ENCODE measurements around the gene PRSS57. TPM values are rescaled to one million over a fixed set of nuclear protein-coding genes. Genes with fewer than 3 reads are reported as not detected.

PRSS57 gene
- total and polyA plus RNA-seq, 2 of the 8 experiments (the other 6 are each of a cell fraction or from before 2014, with no cell fraction given) = not detected

- TF ChIP-seq POLR2A (IDR thresholded peaks at IDR 0.05; ENCODE audit: control extremely low read depth in 1 of 2, low read depth in 2 of 2, low read length in 2 of 2) (no peak), CHD2 (IDR thresholded peaks at IDR 0.05; ENCODE audit: low read length) (no peak), GTF2F1 (IDR thresholded peaks at IDR 0.05; ENCODE audit: borderline replicate concordance, low read depth, low read length) (no peak), RNF2 (IDR thresholded peaks at IDR 0.05; ENCODE audit: borderline replicate concordance, low read depth, low read length, missing control alignments, poor library complexity, severe bottlenecking) (no peak), ZNF274 (IDR thresholded peaks at IDR 0.05; ENCODE audit: borderline replicate concordance, extremely low read depth, low read length) (no peak), CEBPB (IDR thresholded peaks at IDR 0.05; ENCODE audit: low read depth, low read length) (no peak), TBP (IDR thresholded peaks at IDR 0.05; ENCODE audit: low read depth, low read length) (no peak), CTBP2 (IDR thresholded peaks at IDR 0.05; ENCODE audit: borderline replicate concordance, insufficient read depth, insufficient read length, low read length) (no peak), RBBP5 (IDR thresholded peaks at IDR 0.05; ENCODE audit: borderline replicate concordance, low read depth, low read length) (no peak), SP2 (IDR thresholded peaks at IDR 0.05; ENCODE audit: low read length) (no peak), NRF1 (IDR thresholded peaks at IDR 0.05; ENCODE audit: low read depth, low read length) (no peak), GABPA (IDR thresholded peaks at IDR 0.05; ENCODE audit: borderline replicate concordance, insufficient read depth, low read length) (no peak)
- Histone ChIP-seq H2BK12ac (ENCODE audit: low read depth, low read length) (no peak overlapping the region), H2AK5ac (ENCODE audit: low read depth, low read length) (no peak overlapping the region), H2BK5ac (ENCODE audit: low read depth, low read length) (no peak overlapping the region), H4K91ac (replicated peaks; ENCODE audit: insufficient read length, low read length) (no peak overlapping the region), H3K4me1 (replicated peaks in 1 of 4; ENCODE audit: control insufficient read depth in 3 of 4, insufficient read depth in 4 of 4, low read length in 3 of 4) (peaks cover 1 to 10% (median 4%) of the 10 kb centered on the region in 4 experiments), H3K23me2 (ENCODE audit: low read depth, low read length) (peaks cover 2% of the 10 kb centered on the region; the same call in 1 of the 2 replicates), H3K36me3 (ENCODE audit: control insufficient read depth in 2 of 4, insufficient read depth in 4 of 4, low read length in 3 of 4) (no peaks in the 10 kb centered on the region), H3K56ac (replicated peaks; ENCODE audit: insufficient read length, low read depth, low read length) (no peak overlapping the region), H3K14ac (ENCODE audit: insufficient read length) (no peak overlapping the region), H4K8ac (ENCODE audit: extremely low read depth, insufficient read depth, low read length) (no peak overlapping the region), H2AFZ (ENCODE audit: low read length) (no peak overlapping the region), H3K18ac (ENCODE audit: extremely low read depth, low read length) (no peak overlapping the region), H2BK15ac (ENCODE audit: low read length) (no peak overlapping the region), H4K20me1 (replicated peaks in 1 of 2; ENCODE audit: control insufficient read depth in 1 of 2, insufficient read depth in 2 of 2, low read length in 2 of 2) (peaks cover 0 to 5% of the 10 kb centered on the region in 2 experiments), H3K9me3 (ENCODE audit: insufficient read depth in 2 of 2, low read depth in 1 of 2, low read length in 1 of 2) (peaks cover 4 to 6% of the 10 kb centered on the region in 2 experiments; a peak in 2 of 4 replicates), H4K5ac (ENCODE audit: insufficient read length, low read depth, low read length) (no peak overlapping the region), H3K4ac (replicated peaks; ENCODE audit: insufficient read length, low read depth, low read length) (no peak overlapping the region), H3K79me1 (ENCODE audit: low read depth, low read length) (no peaks in the 10 kb centered on the region; the same call in 1 of the 2 replicates), H3K27ac (ENCODE audit: low read depth, low read length) (no peak overlapping the region), H3K27me3 (replicated peaks in 1 of 4; ENCODE audit: control insufficient read depth in 3 of 4, extremely low read depth in 1 of 4, insufficient read depth in 3 of 4, low read length in 3 of 4) (peaks cover 0 to 2% (median 0%) of the 10 kb centered on the region in 4 experiments; a peak in 2 of 7 replicates), H2BK120ac (replicated peaks; ENCODE audit: low read depth, low read length) (no peak overlapping the region), H3K9ac (replicated peaks in 1 of 4; ENCODE audit: extremely low read depth in 1 of 4, low read depth in 3 of 4, low read length in 3 of 4) (no peak overlapping the region), H3K4me3 (ENCODE audit: extremely low read depth in 1 of 4, insufficient read depth in 2 of 4, low read depth in 3 of 4, low read length in 4 of 4) (no peak overlapping the region), H2BK20ac (ENCODE audit: low read length) (no peak overlapping the region), H3K79me2 (ENCODE audit: control insufficient read depth in 1 of 2, insufficient read depth in 2 of 2, low read length in 2 of 2) (no peaks in the 10 kb centered on the region), H3K4me2 (ENCODE audit: insufficient read depth in 1 of 2, low read depth in 2 of 2, low read length in 2 of 2) (no peak overlapping the region), H3K23ac (ENCODE audit: insufficient read length) (no peak overlapping the region)
- WGBS, 2 experiments (ENCODE audit: extremely low coverage in 1 of 2, insufficient coverage in 1 of 2, insufficient read length in 1 of 2, insufficient replicate concordance in 2 of 2, low coverage in 1 of 2, low lambda C conversion rate in 2 of 2, missing lambda C conversion rate in 1 of 2) = 86% methylated on average over 21 of the region's 21 CpGs; no CpG with 5 or more reads in 1 of the 2 experiments
- no peak for FAIRE-seq
- ChIA-PET POLR2A (ENCODE audit: partially characterized antibody) (no interaction called here), CTCF (ENCODE audit: partially characterized antibody) (interaction anchor here (0.9 to 1.5 kb wide), 7 partner anchors 13 to 45 kb away, joined by 3 to 6 read pairs (median 3); no protein-coding TSS in a partner anchor)
- no peak for DNase-seq (ENCODE audit: low read depth in 1 of 2, low spot score in 2 of 2)
Measured at GRCh38 chr19:710767-711166, 15.5 kb upstream of the PRSS57 start.

All from H1 (cell line).